ENCODE results near the gene CD3G. TPM values are rescaled to one million over a fixed set of nuclear protein-coding genes. Genes with fewer than 3 reads are reported as not detected.

Gene CD3G
- total RNA-seq, 2 experiments from 2014 or later: 102 to 109 TPM

DNA sequence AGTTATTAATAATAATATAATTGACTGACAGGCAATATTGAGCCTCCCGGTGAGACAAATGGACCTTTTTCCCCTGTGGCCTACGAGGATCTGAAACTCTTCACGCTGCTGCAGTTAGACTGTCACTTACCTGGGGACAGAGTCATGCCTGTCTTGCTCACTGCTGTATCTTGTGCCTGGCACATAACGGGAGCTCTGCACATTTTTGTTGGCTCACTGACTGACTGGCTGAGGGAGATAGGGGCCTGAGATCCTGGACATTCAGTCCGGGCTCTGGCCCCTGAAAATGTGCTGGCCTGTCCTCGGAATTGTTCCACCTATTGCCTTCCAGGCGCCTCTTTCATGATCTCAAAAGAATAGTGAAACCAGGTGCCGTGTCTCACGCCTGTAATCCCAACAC is 896 bp upstream of the CD3G start:
- ChIA-PET POLR2A (interaction anchor here (1.1 to 2.6 kb wide), 11 partner anchors 9 to 119 kb away, joined by 3 to 11 read pairs (median 6); partner anchors contain the start of genes JAML, MPZL3 and UBE4A), CTCF (interaction anchor here (0.9 to 7.8 kb wide), 4 partner anchors 18 to 145 kb away, joined by 3 to 56 read pairs (median 4); partner anchors contain the start of gene CD3E)
- Histone ChIP-seq H3K27me3 (ENCODE audit: control insufficient read depth in 1 of 2, insufficient read depth in 2 of 2, low read length in 2 of 2) (no peaks in the 10 kb centered on the region), H3K9me3 (ENCODE audit: control insufficient read depth in 1 of 2, insufficient read depth in 1 of 2, low read length in 2 of 2) (no peaks in the 10 kb centered on the region), H3K36me3 (ENCODE audit: insufficient read depth, low read length) (peaks cover 29% of the 10 kb centered on the region), H3K4me1 (ENCODE audit: insufficient read depth, low read length) (peaks cover 61% of the 10 kb centered on the region), H3K4me3 (ENCODE audit: low read length) (peak overlapping the region; percentile 86), H3K27ac (ENCODE audit: low read depth in 1 of 2, low read length in 2 of 2) (peak overlapping the region; percentile 84 to 90)
- peaks cover 75% of the 10 kb centered on the region for H3K36me3 Mint-ChIP-seq (ENCODE audit: low read depth)
- intact Hi-C loops (cut with DNase I, micrococcal nuclease): loop anchor here (2.0 to 5.0 kb wide), 3 partner anchors 36 to 141 kb away; partner anchors contain the start of gene JAML (in 1 of the 2)
- no peaks in the 10 kb centered on the region for H3K27me3 Mint-ChIP-seq
- TF ChIP-seq, protein P1, sequence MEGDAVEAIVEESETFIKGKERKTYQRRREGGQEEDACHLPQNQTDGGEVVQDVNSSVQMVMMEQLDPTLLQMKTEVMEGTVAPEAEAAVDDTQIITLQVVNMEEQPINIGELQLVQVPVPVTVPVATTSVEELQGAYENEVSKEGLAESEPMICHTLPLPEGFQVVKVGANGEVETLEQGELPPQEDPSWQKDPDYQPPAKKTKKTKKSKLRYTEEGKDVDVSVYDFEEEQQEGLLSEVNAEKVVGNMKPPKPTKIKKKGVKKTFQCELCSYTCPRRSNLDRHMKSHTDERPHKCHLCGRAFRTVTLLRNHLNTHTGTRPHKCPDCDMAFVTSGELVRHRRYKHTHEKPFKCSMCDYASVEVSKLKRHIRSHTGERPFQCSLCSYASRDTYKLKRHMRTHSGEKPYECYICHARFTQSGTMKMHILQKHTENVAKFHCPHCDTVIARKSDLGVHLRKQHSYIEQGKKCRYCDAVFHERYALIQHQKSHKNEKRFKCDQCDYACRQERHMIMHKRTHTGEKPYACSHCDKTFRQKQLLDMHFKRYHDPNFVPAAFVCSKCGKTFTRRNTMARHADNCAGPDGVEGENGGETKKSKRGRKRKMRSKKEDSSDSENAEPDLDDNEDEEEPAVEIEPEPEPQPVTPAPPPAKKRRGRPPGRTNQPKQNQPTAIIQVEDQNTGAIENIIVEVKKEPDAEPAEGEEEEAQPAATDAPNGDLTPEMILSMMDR (IDR thresholded peaks at IDR 0.05): no peak
- DNase-seq (peak in 4 of 14 experiments; percentile 30 to 50 (median 46)), ATAC-seq (ENCODE audit: poor library complexity) (no peak)
- peak overlapping the region; percentile 98 for H3K27ac Mint-ChIP-seq
- no peaks in the 10 kb centered on the region for H3K9me3 Mint-ChIP-seq
- H3K4me1 Mint-ChIP-seq (ENCODE audit: low read depth): peaks cover 83% of the 10 kb centered on the region
- peak overlapping the region; percentile 97 for H3K4me3 Mint-ChIP-seq

DNA sequence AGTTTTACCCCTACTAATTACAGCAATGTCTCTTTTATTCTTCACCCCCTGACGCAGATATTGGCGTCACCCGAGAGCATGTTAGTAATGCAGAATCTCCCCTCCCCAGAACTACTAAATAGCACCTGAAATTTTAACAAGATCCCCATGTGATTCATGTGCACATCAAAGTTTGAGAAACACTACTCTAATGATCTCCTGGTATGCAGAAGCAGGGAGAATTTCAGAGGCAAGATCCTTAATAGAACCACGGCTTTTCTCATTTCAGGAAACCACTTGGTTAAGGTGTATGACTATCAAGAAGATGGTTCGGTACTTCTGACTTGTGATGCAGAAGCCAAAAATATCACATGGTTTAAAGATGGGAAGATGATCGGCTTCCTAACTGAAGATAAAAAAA is 5.3 kb downstream of the CD3G start:
- H3K27ac Mint-ChIP-seq: peak overlapping the region; percentile 98
- H3K9me3 Mint-ChIP-seq: no peaks in the 10 kb centered on the region
- ATAC-seq (ENCODE audit: poor library complexity) (no peak), DNase-seq (no peak)
- Histone ChIP-seq H3K9me3 (ENCODE audit: control insufficient read depth in 1 of 2, insufficient read depth in 1 of 2, low read length in 2 of 2) (no peaks in the 10 kb centered on the region), H3K27me3 (ENCODE audit: control insufficient read depth in 1 of 2, insufficient read depth in 2 of 2, low read length in 2 of 2) (no peaks in the 10 kb centered on the region), H3K4me1 (ENCODE audit: insufficient read depth, low read length) (peaks cover 39% of the 10 kb centered on the region), H3K36me3 (ENCODE audit: insufficient read depth, low read length) (peaks cover 57% of the 10 kb centered on the region), H3K27ac (ENCODE audit: low read depth in 1 of 2, low read length in 2 of 2) (peak overlapping the region; percentile 26 to 52), H3K4me3 (ENCODE audit: low read length) (no peak overlapping the region)
- ChIA-PET POLR2A (interaction anchor here (1.1 kb wide), 1 partner anchor 86 kb away, joined by 3 read pairs; no protein-coding TSS in a partner anchor), CTCF (no interaction called here)
- peaks cover 80% of the 10 kb centered on the region for H3K4me1 Mint-ChIP-seq (ENCODE audit: low read depth)
- peak overlapping the region; percentile 30 for H3K4me3 Mint-ChIP-seq
- peaks cover 94% of the 10 kb centered on the region for H3K36me3 Mint-ChIP-seq (ENCODE audit: low read depth)
- TF ChIP-seq, protein P1 (IDR thresholded peaks at IDR 0.05): no peak
- intact Hi-C loops (cut with DNase I, micrococcal nuclease): no loop called here
- no peaks in the 10 kb centered on the region for H3K27me3 Mint-ChIP-seq

DNA sequence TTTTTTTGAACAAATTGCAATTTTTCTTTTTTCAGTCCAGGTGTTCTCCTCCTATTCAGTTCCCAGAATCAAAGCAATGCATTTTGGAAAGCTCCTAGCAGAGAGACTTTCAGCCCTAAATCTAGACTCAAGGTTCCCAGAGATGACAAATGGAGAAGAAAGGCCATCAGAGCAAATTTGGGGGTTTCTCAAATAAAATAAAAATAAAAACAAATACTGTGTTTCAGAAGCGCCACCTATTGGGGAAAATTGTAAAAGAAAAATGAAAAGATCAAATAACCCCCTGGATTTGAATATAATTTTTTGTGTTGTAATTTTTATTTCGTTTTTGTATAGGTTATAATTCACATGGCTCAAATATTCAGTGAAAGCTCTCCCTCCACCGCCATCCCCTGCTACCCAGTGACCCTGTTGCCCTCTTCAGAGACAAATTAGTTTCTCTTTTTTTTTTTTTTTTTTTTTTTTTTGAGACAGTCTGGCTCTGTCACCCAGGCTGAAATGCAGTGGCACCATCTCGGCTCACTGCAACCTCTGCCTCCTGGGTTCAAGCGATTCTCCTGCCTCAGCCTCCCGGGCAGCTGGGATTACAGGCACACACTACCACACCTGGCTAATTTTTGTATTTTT is 9.1 kb downstream of the CD3G start:
- Mint-ChIP-seq H3K27ac (peak overlapping the region; percentile 98), H3K27me3 (no peaks in the 10 kb centered on the region), H3K4me1 (ENCODE audit: low read depth) (peaks cover 51% of the 10 kb centered on the region), H3K4me3 (no peak overlapping the region), H3K9me3 (no peaks in the 10 kb centered on the region), H3K36me3 (ENCODE audit: low read depth) (peaks cover 73% of the 10 kb centered on the region)
- Histone ChIP-seq H3K4me1 (ENCODE audit: insufficient read depth, low read length) (peaks cover 17% of the 10 kb centered on the region), H3K27me3 (ENCODE audit: control insufficient read depth in 1 of 2, insufficient read depth in 2 of 2, low read length in 2 of 2) (no peaks in the 10 kb centered on the region), H3K36me3 (ENCODE audit: insufficient read depth, low read length) (peaks cover 53% of the 10 kb centered on the region), H3K9me3 (ENCODE audit: control insufficient read depth in 1 of 2, insufficient read depth in 1 of 2, low read length in 2 of 2) (no peaks in the 10 kb centered on the region), H3K4me3 (ENCODE audit: low read length) (no peak overlapping the region), H3K27ac (ENCODE audit: low read depth in 1 of 2, low read length in 2 of 2) (peak overlapping the region; percentile 7 to 50)
- ChIA-PET POLR2A (interaction anchor here (1.1 to 1.9 kb wide), 8 partner anchors 9 to 112 kb away, joined by 3 to 9 read pairs (median 4); partner anchors contain the start of genes CD3D and CD3G), CTCF (interaction anchor here (0.6 to 4.6 kb wide), 14 partner anchors 9 to 154 kb away, joined by 3 to 31 read pairs (median 4); partner anchors contain the start of genes CD3D and CD3G)
- ATAC-seq (ENCODE audit: poor library complexity) (peak; percentile 54), DNase-seq (peak in 3 of 14 experiments; percentile 72 to 77 (median 75))
- intact Hi-C loops (cut with DNase I, micrococcal nuclease): loop anchor here (1.0 to 2.0 kb wide), 2 partner anchors 57 to 154 kb away; no protein-coding TSS in a partner anchor
- TF ChIP-seq, protein P1 (IDR thresholded peaks at IDR 0.05): peak; percentile 77

Data from CD4-positive, alpha-beta T cell (primary cell).